KG1 (cell line): ENCODE data around the gene KIF13A.
"Not testable (repeated sequence)": the region's sequence is repeated elsewhere in the genome, so short reads cannot be mapped to it uniquely, and the experiment has no call there.

Experiments used
- DNase-seq: peaks from one replicate; lab custom pipeline; 2025; lab: John Stamatoyannopoulos, UW

KIF13A gene

DNA sequence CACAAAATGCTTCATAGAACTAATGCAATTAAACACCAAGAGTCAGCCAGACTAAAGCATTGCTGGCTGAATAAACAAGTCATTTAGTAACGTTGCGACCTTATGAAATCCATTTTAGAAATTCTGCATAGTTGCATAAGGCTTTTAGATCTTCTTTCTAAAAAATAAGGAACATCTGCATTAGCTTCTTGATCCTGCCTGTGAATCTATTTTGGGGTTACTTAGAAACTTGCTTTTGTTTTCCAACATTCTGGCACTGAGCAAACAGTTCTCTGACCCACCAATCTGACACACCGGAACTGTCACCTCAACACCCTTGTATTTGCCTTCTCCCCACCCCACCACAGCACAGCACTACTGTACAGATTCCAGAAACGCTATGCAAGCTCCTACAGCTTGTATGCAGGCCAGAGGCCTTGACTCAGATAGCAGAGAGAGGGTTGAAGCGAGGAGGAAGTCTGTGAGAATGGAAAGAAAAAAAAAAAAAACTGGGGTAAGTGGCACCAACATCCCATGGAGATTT is 55.0 kb downstream of the KIF13A start:
- DNase-seq: no peak

DNA sequence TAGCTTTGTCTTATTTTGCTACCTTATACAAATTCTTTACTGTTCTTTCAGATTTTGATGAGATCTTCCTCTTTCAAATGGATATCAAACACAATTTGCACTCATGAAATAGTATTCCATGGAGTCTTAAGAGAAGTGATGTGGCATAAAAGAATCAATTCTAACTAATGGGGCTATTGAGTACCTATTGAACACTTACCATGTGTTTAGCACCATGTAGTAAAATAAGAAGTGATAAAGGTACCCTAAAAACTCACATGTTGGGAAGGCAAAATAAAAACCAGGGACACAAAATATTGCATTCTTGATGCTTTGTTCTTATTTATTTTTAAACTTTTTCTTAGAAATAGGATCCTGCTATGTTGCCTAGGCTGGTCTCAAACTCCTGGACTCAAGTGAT is 56.2 kb downstream of the KIF13A start:
- no peak for DNase-seq

DNA sequence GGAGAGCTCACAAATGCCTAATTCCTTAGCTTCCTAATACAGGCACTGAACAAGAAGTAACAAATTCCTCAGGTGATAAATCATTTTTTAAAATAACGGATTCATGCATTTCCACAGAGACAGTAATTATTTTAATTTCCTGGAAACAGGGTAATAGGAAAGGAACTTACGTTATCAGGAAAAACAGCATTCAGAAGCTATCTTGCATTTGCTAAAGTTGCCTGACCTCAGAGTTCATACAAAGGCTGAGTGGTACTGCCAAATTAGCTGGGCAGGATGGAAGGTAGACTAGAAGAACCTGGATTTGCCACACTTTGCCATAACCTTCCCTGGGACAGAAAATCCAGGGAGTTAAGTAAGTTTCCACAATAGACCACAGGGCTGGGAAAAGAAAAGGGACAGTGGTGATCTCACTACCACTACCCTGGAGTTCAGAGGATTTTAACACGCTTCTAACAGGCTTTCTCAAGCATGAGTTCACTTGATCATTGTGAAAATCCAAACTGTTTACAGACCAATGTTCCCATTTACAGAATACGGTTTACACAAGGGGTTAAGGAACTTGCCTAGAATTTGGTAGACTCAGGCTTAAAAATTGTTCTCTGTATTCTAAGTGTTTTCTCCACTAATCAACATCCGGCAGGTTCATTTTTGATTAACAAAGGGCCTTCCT is 57.0 kb downstream of the KIF13A start:
- no peak for DNase-seq

DNA sequence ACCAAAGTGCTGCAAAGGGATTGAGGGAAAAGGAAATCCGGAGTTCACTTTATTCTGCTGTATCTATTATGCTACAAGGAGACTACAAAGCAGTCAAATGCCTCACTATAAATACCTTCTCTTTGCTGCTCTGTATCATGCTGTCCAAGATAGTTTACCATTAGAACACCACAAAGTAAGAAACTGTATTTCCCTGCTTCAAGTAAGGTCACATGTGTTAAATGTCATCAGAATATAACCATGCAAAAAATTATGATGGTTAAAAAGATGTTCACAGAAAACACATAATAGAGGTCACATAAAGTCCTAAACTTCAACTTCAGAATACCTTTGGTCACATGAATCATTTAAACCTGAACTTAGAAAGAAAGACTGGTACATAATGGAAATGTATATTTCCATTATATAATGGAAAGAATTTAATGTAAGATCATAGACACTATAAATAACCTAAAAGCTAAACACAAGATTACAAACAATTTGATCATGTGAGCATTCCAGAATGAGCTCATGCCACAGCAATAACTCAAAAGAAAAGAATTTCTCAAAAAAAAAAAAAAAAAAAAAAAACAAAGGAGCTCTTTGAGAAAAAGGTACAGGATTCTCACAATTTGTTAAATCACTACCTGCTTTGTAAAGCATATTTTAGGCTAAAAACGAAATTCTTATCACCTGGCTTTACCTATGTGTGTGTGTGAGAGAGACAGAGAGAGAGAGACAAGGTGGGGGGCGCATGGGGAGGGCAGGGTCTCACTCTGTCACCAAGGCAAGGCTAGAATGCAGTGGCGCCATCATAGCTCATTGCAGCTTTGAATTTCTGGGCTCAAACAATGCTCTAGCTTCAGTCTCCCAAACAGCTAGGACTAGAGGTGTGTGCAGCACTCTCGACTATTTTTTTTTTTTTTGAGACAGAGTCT is 58.7 kb downstream of the KIF13A start:
- DNase-seq: no peak

DNA sequence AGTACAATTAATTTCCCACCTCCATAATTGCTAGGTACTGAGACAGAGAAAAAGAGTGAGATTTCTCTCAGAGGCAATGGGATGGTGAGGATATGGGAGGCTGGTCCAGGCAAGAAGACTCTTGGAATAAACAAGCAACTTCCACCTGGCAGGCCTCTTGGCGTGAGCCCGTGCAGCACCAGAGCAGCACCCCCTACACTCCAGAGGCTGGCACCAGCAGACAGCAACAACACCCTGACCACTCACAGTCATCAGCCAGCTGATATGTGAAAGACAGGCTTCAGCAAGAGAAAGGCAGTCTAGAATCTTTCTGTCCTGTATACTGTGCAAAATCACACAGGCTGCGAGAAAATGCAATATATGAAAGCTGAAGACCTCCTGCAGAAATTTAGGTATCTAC is 59.7 kb downstream of the KIF13A start:
- no peak for DNase-seq

DNA sequence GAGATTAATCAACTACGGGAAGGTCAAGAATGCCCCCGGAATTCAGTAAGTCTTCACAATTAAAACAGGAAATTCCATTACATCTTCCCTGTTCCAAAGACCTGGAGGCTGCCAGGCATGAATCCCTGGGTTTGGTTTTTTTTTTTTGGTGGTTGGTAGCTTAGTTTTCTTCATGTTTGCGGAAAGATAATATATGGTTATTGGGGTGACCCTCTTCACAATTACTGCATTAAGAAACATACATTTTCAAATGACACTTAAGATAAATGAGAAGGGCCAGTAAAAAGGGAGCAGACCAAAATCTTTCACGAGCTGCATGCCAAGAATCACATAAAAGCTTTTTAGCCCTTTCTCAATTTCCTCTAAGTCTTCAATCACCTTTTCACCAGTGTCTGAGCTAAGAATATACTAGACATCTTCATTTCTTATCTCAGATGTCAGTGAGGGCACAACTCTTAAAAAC is 64.0 kb downstream of the KIF13A start:
- DNase-seq: no peak

DNA sequence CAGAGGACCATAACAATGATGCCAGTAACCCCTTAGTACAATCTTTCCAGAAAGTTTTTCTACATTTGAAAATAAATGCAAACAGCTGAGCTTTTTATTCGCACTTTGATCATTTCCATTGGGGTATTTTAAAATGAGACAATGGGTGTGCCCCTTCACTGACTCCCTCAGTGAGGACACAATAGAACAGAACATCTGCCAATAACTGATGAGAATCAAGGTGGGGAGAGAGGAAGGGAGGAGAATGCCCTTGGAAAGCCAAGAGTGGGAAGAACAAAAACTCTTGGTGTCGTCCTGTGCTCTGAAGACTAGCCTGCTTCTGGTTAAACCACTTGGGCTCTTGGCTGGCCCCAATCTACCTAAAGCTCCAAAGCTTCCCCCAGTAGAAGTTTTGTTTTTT is 66.0 kb downstream of the KIF13A start:
- DNase-seq: no peak

DNA sequence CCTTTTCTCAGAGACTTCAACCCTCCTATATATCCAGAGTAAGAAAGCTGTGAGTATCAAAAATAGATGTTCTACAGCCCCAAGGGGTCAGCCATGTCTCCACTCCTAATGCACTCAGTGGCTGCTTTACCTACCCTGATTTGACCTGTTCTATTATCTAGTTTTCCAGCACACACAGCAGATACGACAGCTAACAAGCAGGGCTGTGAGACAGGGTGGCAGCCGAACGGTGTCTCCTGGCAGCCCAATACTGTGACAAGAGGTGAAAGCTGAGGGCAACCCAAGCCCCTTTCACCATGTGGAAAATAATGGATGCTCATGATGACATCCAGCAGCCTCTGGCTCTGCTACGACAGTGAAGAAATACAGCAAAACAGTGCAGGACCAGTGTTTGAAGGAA is 67.9 kb downstream of the KIF13A start:
- DNase-seq: no peak

DNA sequence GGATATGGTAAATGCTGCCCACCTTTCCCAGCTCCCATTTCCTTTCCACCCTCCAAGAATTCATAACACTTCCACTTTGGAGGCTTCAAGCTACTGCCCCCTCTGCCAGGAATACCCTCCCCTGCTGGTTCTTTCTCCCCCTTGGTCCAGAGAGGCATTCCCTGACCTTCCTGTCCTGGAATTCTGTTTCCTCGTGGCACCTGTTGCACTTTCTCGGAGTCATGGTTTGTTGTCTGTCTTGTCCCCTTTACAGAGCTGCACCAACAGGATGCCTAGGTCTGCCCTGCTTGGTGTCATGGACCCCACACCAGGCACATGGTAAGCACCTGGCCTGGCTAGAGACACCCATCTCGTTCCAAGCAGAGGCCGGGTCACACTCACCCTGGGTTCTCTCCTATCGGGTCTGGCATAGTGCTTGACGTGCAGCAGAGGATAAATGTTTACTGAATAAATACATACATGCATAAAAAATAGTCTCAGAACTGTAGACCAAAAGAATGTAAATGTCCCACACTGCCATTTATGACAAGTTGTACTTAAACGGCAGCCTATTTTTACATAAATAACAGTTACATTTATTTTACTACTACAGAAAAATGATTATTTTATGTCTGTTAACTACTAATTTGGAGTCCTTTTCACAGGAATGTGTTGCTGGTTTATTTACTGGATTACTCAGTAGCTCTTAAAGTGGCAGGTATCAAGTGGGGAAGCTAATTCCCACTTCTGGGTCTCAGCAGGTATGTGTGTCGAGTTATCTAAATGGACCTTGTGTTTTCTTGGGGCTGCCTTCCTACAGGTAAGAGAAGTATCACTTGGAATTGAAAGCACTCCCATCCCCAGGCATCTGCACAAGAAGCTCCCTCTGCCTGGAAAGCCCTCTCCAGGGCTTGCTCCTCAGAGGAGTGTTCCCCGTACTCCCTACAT is 69.3 kb downstream of the KIF13A start:
- no peak for DNase-seq

DNA sequence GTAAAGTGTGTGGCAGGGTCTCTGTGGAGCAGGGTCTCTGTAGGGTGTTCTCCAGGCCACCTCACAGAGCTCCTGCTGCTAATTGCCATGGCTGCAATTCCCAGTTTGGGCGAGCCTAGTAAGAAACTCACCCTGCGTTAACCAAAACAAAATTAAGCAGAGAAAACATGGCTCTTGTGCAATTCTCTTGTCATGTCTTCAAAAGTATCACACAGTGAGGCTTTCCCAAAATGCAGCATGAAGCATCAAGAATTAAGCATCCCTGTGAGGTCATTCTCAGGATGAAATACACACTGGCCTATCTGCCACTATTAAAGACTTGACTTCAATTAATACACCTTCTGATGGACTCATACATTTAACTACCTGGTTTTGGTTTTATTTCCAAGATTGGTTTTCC is 72.8 kb downstream of the KIF13A start:
- no peak for DNase-seq

DNA sequence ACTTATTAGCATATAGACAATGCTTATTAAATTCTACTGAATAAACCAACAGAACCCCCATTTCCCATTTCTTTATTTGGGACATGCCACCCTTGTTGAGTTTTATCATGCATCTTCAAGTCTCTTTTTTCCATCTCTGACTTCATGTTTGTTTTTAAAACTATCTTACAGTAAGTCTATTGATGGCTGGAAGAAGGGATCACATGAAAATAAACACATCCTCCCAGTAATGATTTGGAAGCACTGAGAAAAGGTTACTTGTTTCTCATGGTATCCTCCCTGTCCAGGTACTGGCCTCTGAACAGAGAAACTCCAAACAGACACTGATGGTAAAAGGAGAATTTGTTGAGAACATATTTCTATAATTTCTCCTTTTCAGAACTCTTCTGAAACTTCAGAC is 74.9 kb downstream of the KIF13A start:
- no peak for DNase-seq

DNA sequence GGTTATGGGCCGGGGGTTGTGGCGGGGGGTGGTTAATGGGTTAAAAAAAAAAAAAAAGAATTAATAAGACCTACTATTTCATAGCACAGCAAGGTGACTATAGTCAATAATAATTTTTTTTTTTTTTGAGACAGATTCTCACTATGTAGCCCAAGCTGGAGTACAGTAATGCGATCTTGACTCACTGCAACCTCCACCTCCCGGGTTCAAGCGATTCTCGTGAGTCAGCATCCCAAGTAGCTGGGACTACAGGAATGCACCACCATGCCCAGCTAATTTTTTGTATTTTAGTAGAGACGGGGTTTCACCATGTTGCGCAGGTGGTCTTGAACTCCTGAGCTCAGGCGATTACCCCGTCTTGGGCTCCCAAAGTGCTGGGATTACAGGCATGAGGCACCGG is 75.8 kb downstream of the KIF13A start:
- DNase-seq: not testable (repeated sequence)

DNA sequence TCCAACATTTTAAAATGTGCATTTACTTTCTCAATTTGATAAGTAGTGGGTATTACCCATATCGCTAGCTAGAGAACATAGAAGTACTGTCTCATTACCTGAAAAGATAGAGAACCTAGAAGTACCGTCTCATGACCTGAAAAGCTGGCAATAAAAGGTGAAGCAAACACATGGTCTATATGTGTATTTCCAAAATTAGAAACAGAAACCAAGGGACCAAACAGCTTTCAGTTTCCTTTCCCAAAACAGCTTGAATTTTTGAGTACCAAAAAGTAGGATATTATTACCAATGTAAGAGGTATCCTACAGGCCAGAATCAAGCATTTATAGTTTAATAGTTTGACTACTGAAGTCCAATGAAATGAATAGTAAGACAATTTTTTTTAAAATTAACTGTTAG is 77.2 kb downstream of the KIF13A start:
- no peak for DNase-seq

DNA sequence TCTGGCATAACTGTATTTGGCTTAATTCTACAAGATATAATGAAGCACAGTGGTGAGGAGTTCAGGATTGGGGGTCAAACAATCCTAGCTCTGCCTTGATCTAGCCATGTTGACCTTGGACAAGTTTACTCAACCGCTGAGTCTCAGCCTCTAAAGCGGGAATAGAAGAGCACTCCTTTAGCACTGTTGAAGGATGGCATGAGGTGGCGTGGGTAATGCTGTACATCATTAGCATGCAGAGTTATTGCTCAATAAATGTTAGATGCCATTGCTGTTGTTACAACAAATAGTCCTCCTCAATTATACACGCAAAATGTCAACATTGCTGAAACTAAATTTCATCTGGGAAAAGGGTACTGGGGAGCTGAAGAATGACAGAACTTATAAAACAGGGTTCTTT is 78.6 kb downstream of the KIF13A start:
- DNase-seq: no peak

DNA sequence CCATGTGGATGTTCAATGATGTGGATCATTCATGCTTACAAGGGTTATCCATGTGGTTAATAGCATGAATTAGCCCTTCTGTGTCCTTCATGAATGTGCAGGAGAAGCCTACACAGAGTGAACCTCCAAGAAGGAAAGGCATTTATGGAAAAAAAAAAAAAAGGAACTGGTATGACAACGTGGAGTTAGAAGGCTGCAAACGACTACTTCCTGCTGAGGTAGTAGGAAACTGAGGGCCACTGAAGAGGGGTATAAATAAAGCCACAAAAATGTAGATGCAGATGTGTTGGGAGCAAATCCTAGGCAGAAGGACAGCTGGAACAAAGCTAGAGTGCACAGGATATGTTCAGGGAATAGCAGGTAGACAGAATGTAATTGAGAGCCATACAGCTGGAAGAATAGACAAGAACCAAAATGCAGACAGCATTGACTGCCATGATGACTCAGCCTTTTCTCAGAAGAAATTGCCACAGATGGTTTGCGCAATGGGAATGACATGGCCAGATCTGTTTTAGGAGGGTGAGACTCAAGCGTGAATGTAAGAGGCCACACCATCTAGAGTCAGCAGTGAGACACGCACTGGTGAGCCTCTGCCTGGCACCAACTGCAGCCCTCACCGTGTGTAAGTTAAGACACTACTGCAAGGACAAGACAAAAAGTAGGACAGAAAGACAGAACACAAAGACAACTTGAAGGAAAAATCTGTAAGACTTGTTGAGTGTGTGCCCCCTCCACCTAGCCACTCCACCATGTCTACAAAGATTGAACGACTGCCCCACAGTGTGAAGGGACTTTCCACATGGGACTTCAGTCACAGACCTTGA is 79.8 kb downstream of the KIF13A start:
- peak; percentile 55 for DNase-seq

DNA sequence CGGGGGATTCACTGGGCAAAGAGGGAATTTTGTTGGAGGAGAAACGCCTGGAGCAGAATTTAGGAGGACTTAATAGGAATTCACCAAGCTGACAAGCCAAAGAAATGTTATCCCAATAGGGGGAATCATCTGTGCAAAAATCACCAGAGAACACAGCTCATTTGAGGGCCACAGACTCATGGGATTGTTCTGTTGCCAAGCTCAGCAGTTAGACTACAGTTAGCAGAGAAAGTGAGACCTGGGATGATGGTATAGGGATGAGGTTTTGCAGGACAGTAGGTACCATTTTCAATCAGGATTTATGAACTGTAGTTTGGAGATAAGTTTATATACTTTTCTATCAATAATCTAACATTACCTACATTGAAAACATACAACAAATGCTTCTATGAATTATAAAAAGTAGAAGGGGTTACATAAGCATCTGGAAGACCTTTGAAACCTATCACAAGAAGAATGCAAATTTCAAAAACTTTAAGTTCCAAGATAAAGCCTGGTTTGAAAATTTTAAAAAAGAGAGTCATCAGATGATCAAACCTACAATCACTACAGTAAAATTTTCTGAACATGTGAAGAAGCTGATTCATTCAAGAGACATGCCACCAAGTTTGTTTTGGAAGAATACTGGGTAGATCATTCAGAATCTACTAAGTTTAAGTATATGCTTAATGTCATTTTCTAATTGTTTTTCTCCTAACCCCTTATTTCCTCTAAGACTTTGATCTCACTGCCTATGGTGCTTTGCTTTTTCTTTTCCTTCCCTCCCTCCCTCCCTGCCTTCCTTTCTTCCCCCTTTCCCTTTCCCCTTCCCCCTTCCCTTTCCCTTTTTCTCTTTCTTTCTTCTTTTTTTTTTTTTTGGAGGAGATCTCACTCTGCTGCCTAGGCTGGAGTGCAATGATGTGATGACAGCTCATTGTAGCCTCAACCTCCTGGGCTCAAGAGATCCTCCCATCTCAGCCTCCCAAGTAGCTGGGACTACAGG is 81.5 kb downstream of the KIF13A start:
- no peak for DNase-seq

DNA sequence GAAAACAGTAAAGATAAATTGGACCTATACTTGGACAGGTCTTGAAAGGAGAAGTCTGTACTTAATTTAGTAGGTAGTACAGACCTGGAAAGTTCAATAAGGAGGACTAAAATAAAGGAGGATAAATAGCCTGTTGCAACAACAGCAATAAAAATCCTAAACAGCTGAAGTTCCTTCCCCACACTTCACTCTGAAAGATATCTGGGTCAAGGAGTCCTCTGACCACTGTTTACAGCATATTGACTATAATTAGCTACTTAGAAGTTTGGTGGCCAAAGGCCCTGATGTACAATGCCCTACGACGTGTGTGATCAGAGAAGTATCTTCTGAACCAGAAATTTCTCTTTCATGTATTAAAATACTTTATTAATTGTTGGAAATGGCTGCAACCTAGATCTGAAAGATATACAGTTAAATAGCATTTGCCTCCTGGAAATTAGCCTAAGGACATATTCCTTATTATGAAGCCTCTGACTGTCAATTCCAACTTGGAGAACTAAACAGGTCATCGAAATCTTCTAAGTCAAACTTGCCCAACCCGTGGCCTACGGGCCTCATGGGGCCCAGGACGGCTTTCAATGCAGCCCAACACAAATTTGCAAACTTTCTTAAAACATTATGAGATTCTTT is 82.8 kb downstream of the KIF13A start:
- DNase-seq: no peak

DNA sequence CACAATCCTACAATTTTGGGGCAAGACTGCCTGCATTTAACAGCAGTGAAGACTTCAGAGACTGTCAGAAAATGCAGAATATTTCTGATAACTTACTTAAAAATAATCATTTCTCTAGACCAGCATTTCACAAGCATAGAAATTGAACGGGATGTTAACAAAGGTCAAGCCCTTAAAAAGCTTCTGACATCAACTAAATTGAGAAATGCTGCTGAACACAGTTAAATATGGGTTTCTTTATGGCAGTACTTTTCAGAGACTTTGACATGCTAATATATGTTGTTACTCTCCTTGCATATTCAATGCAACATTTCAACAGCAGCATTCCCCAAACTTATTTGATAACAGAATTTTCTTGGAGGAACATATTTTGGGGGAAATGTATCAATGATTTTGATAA is 84.5 kb downstream of the KIF13A start:
- DNase-seq: no peak

DNA sequence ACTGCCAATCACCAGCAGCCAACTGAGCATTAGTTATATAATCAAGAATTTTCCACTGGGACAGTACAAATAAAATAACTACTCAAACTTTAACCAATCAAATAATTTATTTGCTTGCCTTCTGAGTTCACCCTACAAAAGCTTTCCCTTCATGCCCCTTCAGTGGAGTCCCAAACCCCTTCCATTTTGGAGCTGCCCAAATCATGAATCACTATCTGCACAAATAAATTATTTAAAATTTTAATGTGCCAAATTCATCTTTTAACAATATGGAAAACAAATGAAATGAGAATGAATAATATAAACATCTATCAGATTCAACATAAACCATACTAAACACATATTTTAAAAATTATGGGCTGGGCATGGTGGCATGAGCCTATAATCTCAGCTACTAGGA is 85.9 kb downstream of the KIF13A start:
- no peak for DNase-seq

DNA sequence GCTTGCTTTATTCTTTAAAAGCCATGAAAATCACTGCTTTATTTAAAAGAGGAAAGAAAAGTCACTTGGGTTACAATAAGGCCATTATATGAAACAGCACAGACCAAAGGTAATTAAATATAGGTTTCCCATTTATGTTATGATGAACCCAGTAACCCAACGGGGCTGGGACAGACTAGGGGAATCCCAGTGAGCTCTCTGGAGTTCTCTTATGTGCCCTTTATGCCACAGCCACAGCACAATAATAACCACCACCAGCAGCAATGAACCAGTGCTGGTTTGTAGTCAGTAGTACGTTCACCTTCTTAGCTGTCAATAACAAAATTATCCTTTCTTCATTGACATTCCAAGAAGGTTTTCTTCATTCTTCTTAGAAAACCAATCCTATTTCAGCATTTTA is 87.4 kb downstream of the KIF13A start:
- DNase-seq: no peak
